Upper lobe of right lung (tissue), 1 donor: ENCODE results near the gene ANKRD13B. TPM values are rescaled to one million over a fixed set of nuclear protein-coding genes. Genes with fewer than 3 reads are reported as not detected.

Experiments
- ATAC-seq: fragments of 200-7000 bp; cut with Tn5 transposase; one replicate; pipeline ENCODE4 v1.9.1; 2020; ENCODE audit warnings: mild to moderate bottlenecking, moderate library complexity
- DNase-seq: peaks from one replicate; pipeline ENCODE4 v3.0.0-alpha.2; 2020
- H3K27ac ChIP-seq: fragments of 200-600 bp; one replicate; pipeline ENCODE4 v1.8.0; 2022
- H3K27me3 ChIP-seq: fragments of 200-600 bp; one replicate; pipeline ENCODE4 v1.8.0; 2022; ENCODE audit warnings: mild to moderate bottlenecking
- H3K36me3 ChIP-seq: fragments of 200-600 bp; one replicate; pipeline ENCODE4 v1.8.0; 2022
- H3K4me1 ChIP-seq: fragments of 200-600 bp; one replicate; pipeline ENCODE4 v1.8.0; 2022
- H3K4me3 ChIP-seq: fragments of 200-600 bp; one replicate; pipeline ENCODE4 v1.8.0; 2022; ENCODE audit warnings: mild to moderate bottlenecking
- H3K9me3 ChIP-seq: fragments of 200-600 bp; one replicate; pipeline ENCODE4 v1.8.0; 2022
- intact Hi-C: fragments of 100-400 bp; cut with DNase I; formaldehyde crosslinking; loops from one replicate; pipeline ENCODE4 v1.11.0; 2022
- total RNA-seq: library from RNA; stranded (reverse); fragmentation: NEBNext Ultra II Directional; extraction: Animal tissue kit (Norgen Biotek cat#: 25700); gene quantifications from one replicate; pipeline ENCODE4 v1.2.1, GENCODE V29; 2021
- TF ChIP-seq, protein P1 (sequence below): fragments of 200-600 bp; IDR thresholded peaks from one replicate; pipeline ENCODE4 v1.8.0; 2022; ENCODE audit warnings: antibody characterized with exemption
- donor health status: DM: no; HTN: yes; CAD: no; lungs with severe emphysema.

ANKRD13B gene
- total RNA-seq, 1 donor from 2014 or later = 6.8 TPM

DNA sequence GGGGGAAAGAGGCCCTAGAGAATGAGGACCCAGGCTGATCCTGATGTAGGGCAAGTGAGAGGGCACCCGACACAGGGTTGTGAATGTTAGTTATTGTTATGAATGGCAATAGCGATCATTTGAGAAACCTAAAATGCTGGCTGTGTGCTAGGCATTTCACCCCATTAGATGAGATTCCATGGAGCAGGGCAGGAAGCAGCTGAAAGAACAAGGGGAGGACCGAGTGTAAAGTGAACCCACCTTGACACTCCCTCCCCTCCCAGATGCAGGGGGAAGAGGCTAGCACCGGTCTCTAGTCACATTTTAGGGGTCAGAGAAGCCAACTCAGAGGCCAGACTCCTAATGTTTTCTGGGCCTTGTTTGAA lies 30.3 kb downstream of the ANKRD13B start:
- TF ChIP-seq, protein P1, sequence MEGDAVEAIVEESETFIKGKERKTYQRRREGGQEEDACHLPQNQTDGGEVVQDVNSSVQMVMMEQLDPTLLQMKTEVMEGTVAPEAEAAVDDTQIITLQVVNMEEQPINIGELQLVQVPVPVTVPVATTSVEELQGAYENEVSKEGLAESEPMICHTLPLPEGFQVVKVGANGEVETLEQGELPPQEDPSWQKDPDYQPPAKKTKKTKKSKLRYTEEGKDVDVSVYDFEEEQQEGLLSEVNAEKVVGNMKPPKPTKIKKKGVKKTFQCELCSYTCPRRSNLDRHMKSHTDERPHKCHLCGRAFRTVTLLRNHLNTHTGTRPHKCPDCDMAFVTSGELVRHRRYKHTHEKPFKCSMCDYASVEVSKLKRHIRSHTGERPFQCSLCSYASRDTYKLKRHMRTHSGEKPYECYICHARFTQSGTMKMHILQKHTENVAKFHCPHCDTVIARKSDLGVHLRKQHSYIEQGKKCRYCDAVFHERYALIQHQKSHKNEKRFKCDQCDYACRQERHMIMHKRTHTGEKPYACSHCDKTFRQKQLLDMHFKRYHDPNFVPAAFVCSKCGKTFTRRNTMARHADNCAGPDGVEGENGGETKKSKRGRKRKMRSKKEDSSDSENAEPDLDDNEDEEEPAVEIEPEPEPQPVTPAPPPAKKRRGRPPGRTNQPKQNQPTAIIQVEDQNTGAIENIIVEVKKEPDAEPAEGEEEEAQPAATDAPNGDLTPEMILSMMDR = no peak
- ATAC-seq (no peak), DNase-seq (no peak)
- Histone ChIP-seq H3K4me1 (peaks cover 14% of the 10 kb centered on the region), H3K4me3 (peak overlapping the region; percentile 76), H3K9me3 (no peaks in the 10 kb centered on the region), H3K36me3 (no peaks in the 10 kb centered on the region), H3K27ac (no peak overlapping the region), H3K27me3 (no peaks in the 10 kb centered on the region)
- intact Hi-C loops = no loop called here

DNA sequence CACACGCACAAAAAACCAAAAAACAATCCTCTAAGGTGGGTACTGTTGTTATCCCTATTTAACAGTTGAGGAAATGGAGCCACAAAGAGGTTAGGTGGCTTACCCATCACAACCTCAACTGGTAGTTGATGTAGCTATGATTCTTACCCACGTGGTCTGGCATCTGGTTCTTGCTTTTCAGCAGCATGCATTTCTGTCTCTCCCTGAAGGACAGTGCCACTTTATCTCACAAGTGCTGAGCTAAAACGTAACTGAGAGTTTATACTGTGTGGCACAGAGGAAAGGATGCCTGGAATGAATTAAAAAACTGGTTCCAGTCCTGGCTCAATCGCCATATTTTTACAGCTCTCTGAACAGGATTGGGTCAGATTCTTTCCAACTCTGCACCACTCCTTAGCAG lies 31.7 kb downstream of the ANKRD13B start:
- Histone ChIP-seq H3K4me3 (no peak overlapping the region), H3K27ac (no peak overlapping the region), H3K9me3 (no peaks in the 10 kb centered on the region), H3K27me3 (no peaks in the 10 kb centered on the region), H3K4me1 (peaks cover 13% of the 10 kb centered on the region), H3K36me3 (peaks cover 10% of the 10 kb centered on the region)
- DNase-seq (no peak), ATAC-seq (no peak)
- intact Hi-C loops = no loop called here
- TF ChIP-seq, protein P1 = no peak

- Histone ChIP-seq H3K4me1 (peaks cover 13% of the 10 kb centered on the region), H3K4me3 (no peak overlapping the region), H3K27me3 (no peaks in the 10 kb centered on the region), H3K27ac (no peak overlapping the region), H3K9me3 (no peaks in the 10 kb centered on the region), H3K36me3 (peaks cover 16% of the 10 kb centered on the region)
- DNase-seq (no peak), ATAC-seq (peak; percentile 6)
- intact Hi-C loops = no loop called here
- TF ChIP-seq, protein P1 = no peak
These were observed 32.3 kb downstream of the ANKRD13B start for GRCh38 chr17:29625037-29625750.

DNA sequence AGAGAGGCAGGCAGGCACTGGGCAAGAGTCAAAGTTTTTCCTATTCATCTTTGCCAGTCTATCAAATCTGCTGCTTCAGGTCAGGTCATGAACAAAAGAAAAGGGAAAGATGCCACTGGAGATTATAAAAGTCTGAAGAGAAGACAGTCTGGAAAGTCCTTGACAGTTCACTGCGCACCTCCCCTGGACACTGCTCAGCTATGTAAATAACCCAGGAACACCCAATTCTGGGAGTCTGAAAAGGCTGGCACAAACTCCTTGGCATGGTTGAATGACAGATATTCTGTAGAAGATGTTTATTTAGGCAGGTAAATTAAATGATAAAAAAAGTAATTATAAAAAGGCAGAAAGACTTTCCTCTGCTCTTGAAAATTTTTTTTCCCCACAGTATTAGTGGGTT lies 35.0 kb downstream of the ANKRD13B start:
- no peak for ATAC-seq
- peaks cover 43% of the 10 kb centered on the region for H3K36me3 ChIP-seq
- intact Hi-C loops = no loop called here
- peaks cover 2% of the 10 kb centered on the region for H3K4me1 ChIP-seq
- TF ChIP-seq, protein P1 = no peak
- no peak overlapping the region for H3K4me3 ChIP-seq
- H3K27ac ChIP-seq = no peak overlapping the region
- no peaks in the 10 kb centered on the region for H3K27me3 ChIP-seq
- no peaks in the 10 kb centered on the region for H3K9me3 ChIP-seq
- DNase-seq = no peak

GRCh38 chr17:29628644-29629043 lies 35.7 kb downstream of the ANKRD13B start:
- ATAC-seq = no peak
- Histone ChIP-seq H3K27ac (no peak overlapping the region), H3K4me1 (no peaks in the 10 kb centered on the region), H3K4me3 (no peak overlapping the region), H3K27me3 (no peaks in the 10 kb centered on the region), H3K36me3 (peaks cover 50% of the 10 kb centered on the region), H3K9me3 (no peaks in the 10 kb centered on the region)
- TF ChIP-seq, protein P1 = no peak
- intact Hi-C loops = no loop called here
- no peak for DNase-seq

DNA sequence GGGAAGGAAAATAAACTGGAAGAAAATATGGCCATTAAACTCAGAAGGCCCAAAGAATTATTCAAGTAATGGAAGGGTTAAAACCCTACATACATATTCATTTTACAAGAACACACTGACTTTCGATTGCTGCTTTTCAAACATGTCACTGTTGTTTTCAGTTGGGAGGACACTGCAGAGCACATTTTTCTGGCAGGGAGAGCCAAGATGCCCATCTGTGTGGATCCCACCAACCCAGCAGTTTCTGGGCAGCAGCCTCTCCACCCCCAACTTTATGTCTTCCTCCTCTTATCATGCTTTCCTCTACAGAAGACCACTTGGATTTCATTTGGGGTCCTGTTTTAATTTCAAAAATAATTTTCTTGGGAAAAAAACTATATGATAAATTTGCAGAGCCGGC lies 36.9 kb downstream of the ANKRD13B start:
- DNase-seq (no peak), ATAC-seq (no peak)
- TF ChIP-seq, protein P1 = no peak
- Histone ChIP-seq H3K4me3 (no peak overlapping the region), H3K36me3 (peaks cover 62% of the 10 kb centered on the region), H3K4me1 (no peaks in the 10 kb centered on the region), H3K27ac (no peak overlapping the region), H3K9me3 (no peaks in the 10 kb centered on the region), H3K27me3 (no peaks in the 10 kb centered on the region)
- intact Hi-C loops = loop anchor here (10.0 kb wide), 1 partner anchor 145 kb away; no protein-coding TSS in a partner anchor
